GM10847 (cell line): ENCODE measurements around the gene HS1BP3.

Source experiments
- POLR2A ChIP-seq: IDR thresholded peaks from 2 replicates; pipeline ENCODE4 v1.6.1; 2011; ENCODE audit not compliant: insufficient read length; ENCODE audit errors: extremely low read depth

The HS1BP3 gene

DNA sequence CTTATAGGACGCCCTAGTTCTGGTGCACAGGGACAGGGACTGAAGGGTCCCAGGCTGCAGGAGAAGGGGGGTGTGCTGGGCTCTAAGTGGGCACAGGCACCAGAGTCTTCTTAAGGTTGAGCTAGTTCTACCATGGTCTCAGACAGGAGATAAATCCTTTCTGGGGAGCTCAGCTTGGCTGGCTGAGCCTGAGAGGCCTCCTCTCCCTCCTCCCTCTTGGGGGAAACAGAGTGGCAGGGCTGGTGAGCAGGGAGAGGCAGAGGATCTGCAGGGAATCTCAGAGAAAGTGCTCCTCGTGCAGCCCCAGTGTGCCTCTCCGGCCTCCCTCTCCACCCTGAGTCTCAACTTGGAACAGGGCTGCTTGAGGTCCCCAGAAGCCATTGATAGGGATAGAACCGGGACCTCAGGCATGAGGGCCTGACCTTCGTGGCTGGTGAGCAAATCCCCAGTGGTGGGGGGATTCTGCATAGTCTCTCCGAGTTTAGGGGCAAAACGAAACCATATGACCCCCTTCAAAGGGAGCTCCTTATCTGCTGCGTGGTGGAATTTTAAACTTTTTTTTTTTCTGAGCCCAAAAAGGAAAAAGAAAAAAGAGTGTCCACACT is 18.1 kb upstream of the HS1BP3 start:
- no peak for TF ChIP-seq POLR2A

DNA sequence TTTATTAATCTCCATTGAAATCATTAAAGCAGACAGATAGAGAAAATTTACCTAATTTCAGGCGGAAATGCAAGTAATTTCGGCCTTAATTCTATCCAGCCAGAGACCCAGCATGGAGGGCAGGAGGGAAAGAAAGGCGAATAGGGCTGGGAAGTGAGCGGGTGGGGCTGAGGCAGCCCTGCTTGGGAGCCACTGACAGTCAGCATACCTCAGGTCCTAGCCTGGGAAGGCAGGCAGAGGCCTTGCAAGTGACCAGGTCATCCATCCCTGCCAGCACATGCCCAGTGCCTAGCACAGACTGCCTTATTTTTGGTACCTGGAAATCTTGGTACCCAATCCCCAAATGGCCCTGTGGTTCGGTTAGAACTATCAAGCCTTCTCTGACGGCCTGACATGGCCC is 17.6 kb upstream of the HS1BP3 start:
- TF ChIP-seq POLR2A, result no peak

DNA sequence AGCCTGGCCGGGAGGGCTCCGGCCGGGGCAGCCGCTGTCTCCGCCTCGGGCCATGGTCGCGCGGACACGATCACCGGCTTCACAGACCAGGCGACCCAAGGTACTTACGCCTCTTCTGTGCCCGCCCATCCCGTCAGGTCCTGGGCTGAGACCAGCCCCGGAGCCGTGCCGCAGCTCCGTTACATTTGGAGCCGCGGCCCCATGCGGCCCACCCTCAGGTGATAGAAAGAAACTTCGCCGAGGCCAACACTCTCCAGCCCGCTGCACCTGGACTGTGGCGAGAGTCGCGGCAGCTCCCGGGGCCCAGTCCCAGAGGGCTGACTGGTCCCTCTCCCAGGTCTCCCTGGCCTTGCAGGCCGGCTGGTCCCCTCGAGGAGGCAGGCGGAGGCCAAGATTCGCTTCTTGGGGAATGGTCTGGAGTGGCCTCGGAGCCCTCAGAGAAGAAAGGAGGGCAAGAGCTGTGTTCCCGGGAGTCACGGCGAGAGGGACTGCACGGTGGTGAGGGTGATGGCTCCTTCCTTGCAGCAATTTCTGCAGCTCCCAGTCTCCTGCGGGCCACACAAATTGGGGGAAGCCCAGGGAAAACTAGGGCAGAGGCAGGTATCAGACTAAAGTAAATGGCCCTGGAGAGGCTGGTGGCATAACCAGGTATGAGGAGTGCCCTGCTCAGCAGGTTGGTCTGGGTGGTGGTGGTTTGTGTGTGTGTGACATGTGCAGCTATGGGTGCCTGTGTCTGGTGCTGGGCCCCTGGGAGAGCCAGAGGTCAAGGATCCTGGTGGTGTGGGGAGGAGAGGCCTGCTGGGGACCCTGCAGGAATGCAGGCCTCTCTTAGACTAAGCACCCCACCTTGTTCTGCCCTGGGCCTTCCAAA is 16.9 kb upstream of the HS1BP3 start:
- no peak for TF ChIP-seq POLR2A

DNA sequence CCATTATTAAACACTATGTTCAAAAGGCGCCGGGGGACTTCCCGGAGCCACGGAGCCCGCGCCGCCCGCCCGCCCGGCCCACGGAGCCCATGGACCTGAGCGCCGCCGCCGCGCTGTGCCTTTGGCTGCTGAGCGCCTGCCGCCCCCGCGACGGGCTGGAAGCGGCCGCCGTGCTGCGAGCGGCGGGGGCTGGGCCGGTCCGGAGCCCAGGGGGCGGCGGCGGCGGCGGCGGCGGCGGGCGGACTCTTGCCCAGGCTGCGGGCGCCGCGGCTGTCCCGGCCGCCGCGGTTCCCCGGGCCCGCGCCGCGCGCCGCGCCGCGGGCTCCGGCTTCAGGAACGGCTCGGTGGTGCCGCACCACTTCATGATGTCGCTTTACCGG is 16.2 kb upstream of the HS1BP3 start:
- TF ChIP-seq POLR2A, result no peak

DNA sequence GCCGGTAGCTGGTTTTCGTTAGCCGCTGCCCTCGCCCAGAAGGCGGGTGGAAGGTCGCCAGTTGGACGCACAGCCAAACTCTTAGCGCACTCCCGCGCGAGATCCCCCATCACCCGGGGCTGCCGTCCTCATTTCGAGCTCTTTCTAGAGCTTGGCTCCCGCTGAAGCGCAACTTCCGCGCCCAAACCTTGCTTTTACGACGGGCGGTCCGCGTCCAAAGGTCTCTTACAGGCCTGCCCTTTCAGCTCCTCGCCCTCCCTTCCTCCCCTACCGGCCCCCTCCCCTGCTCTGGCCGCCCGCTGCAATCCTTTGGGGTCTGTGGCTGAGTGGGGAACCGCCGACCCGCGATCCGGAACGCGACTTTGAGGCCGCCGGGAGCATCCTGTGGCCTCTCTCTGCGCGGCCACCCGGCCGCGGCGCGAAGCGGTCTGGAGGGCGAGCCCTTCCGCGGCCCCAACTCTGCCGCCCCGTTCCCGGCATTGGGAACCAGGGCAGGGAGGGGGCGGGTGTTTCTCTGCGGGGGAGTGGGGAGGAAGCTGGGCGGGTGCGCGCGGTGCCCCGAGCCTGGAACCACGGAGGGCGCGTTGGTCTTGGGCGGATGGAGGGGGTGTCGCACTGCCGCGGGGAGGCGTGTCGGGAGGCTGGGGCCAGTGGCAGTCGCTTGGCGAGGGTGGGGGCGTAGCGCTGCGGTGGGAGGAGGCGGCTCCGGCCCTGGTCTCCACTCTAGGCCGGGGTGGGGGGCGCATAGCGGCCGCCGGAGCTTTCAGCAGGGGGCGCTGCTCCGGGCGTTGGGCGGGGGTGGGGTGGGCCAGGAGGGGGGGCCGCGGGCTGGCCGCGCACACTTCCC is 15.6 kb upstream of the HS1BP3 start, which contains the start of gene GDF7:
Gene GDF7, plus strand, starts transcription at position 841 of the 847 bp plus-strand sequence. CDS start 96 bp downstream, outside the sequence.
- no peak for TF ChIP-seq POLR2A

DNA sequence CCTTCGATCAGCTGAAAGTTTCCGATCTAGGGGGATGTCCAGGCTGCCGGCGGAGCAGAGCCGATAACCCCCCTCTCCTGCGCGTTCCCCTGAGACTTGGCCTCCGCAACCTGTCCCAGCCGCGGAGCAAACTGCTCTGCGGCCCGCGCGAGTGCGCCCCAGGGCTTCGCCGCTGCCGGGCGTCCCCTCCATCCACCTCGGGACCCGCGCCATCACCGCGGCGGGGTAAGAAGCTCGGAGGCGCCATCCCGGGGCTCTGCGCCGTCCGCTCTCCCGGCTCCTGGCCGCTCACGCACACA is 15.1 kb upstream of the HS1BP3 start:
- no peak for TF ChIP-seq POLR2A

DNA sequence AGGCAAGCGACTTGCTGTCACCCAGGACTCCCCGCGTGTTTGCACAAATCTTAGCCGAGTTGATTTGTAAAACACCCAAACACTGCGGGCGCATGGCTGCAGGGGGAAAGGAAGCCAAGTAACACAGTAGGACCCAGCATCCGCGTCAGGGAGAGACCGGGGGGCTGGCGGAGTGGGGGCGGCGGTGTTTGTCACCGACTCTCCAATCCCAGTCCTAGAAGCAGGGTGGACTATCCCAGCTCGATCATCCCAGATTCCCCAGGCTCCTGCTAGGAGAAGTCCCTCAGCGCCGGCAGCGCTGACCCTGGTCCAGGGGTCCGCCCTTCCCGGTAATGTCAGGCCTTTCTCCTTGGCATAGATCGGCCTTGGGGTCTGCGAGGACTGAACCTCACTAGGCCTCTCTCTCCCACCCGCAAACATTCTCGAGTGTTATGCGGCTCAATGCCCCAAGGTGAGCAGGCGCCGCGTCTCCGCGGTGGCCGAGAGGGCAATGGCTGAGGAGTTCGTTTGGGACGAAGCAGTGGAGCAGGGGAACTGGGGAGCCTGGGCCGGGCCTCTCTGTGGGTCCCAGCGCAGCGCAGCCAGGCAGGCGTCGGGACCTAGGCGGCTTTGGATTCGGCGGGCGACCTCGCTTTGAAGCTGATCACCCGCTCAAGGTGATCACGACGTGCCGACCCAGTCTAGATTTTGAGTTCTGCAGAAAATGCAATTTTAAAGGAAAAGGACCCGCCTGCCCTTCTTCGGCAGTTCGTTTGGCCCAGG is 14.5 kb upstream of the HS1BP3 start:
- TF ChIP-seq POLR2A, result no peak

DNA sequence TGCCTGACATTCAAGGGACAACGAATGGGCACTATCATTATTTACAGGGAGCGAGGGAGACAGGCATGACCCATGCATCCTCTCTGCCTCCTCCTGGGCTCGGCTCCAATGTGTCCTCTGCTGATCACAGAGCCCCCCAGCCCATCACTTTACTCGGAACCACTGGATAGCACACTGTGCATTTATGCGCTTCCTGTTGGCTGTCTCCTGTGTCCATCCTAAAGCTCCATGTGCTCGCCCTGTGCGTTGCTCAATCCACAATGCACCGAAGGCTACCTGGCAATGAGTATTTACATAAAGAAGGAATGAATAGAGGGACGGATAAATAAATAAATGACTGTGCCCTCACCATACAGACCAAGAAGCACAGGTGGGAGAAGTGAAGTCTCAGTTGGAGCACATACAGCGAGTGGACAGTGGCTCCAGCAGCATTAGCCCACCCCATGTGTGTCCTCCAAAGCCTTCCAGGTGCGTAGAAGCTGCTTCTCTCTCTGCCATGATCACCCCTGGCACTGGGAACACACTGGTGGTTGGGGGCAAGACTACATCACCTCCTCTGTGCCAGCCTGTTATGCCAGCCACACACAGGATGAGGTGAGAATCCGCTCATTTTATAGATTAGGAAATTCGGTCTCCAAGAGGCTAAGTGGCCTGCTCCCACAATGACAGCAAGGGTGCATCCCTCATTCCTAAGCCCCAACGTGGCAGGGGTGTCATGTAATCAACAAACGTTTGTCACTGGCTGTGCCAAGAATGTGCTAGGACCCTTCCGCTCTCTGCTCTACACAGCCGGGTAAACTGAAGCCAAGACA is 13.7 kb upstream of the HS1BP3 start:
- no peak for TF ChIP-seq POLR2A

DNA sequence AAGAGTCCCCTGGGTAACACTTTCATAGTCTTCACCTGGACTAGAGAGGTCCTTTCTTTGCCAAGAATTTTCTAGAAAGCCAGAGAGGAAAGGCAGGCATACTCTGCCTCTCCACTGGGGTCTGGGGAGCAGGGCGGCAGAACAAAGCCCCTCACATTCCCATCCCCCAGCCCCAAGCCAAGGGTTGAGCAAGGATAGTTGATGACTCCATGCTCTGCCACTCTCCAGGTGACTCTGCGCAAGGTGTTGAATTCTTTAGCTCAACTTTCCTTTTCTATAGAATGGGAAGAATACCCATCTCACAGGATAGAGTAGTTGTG is 13.1 kb upstream of the HS1BP3 start:
- no peak for TF ChIP-seq POLR2A

DNA sequence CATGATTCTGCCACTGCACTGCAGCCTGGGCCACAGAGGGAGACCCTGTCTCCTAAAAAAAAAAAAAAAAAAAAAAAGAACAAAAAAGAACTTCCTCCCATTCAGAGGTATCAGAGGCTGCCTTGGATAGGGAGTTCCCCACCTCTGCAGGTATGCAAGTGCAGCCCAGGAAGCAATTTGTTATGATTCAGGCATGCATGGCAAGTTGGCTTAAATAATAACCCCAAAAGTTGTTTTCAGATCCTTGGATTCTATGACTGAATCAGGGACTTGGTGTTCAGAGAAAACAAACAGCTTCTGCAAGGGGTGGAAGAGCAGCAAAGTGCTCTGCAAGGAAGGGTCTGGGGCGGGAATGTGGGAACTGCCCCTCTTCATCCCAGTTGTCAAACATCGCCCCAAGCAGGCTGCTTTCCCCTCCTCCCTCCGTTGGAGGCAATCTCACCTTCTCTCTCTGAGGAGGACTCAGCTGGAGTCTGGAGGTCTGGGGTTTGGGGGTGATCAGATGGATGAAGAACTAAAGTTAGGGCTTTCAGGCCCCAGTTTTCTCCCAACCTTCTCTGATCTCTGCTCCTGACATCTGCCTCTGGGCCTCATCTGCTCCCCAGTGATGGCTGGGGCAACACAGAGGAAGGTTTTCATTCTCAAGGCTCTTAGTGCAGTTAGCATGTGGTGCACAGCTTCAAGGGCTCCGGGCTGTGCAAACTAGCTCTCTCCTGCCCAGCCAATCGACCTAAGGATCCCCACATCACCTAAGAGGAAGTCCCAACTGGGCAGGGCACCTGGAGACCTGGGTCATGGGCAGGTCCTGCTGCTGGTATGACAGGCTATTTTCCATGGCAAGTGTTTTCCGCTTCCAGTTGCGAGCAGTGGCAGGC is 12.5 kb upstream of the HS1BP3 start:
- TF ChIP-seq POLR2A, result no peak

DNA sequence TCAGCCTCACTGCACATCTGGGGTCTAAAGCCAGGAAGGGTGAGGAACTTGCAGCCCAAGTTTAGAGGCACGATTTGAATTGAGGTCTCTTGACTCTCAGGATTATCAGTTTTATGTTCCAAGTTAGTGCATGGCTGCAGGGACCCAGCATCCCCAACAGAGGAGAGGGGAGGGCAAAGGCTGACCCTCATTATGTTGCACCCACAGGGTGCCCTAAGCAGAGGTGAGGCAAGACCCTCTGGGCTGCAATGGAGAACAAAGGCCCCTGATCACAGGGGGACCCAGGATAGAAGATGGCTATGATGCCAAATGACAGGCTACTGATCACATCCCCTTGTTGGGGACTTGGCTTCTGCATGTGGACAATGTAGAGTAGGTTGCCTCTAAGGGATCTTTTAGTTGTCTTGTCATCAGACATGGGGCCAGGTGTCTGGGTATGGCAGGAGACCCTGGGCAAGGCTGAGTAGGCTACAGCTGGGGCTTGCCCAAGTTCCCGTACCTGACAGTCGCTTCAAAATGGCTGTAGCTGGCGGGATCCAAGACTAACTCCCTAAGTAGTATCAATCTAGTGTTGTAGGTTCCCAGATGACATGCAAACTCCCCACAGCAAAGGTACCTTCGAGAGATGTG is 11.5 kb upstream of the HS1BP3 start:
- no peak for TF ChIP-seq POLR2A

DNA sequence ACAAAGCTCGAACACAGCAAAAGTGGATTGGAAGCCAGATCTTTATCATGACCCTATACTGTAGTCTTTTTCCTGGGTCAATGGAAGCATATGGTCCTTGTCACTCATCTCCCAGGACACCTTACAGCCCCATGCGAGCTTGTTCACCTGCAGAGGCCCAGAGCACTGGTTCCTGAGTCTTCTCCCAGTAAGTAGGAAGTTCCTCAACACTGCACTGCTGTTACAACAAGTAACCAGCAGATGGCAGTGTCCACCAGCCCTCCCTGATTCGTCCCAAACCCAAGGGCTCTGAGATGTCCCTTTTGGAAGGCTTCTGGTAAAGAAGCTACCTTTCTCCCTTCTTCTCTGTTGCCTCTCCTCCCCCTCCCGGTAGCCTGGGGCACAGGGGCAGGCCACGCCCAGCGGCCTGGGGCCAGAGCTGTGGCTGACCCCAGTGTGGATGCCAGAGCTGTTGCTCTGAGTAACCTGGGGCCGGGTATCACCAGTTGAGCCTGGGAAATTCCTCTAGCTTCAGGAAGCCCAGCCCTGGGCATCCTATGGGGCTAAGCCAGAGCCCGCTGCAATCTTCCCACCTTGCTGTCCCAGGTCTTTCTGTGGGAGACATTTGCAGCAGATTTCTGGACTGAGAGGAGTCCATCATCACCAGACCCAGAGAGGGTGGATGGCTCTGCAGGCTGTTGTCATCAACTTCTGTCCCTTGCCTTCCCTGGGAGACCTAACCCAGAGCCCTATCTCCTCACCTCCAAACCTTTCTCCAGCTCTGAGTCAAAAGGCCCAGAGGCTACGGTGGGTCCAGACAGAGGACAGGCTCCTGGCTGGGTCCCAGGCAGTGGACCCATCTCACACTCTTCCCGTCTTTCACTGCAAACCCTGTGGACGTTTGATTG is 10.8 kb upstream of the HS1BP3 start:
- TF ChIP-seq POLR2A, result no peak
